ENCODE data around the gene C20orf141.
"Not testable (repeated sequence)": the region's sequence is repeated elsewhere in the genome, so short reads cannot be mapped to it uniquely, and the experiment has no call there.

C20orf141 gene

GRCh38 chr20:2816583-2817340 lies 2.0 kb downstream of the C20orf141 start:
- no peak overlapping the region for H3K27ac ChIP-seq (ENCODE audit: low read depth, low read length)
- no peaks in the 10 kb centered on the region for H3K36me3 ChIP-seq (ENCODE audit: control insufficient read depth, insufficient read depth, low read length)
- no peaks in the 10 kb centered on the region for H3K4me1 ChIP-seq (ENCODE audit: control insufficient read depth, insufficient read depth, low read length)
- no peak overlapping the region for H3K4me3 ChIP-seq (ENCODE audit: low read length)
- H3K9ac ChIP-seq (ENCODE audit: low read length), result no peak overlapping the region
- H3K27me3 ChIP-seq (ENCODE audit: control insufficient read depth, insufficient read depth, low read length), result peaks cover 14% of the 10 kb centered on the region

GRCh38 chr20:2817341-2817726 lies 2.5 kb downstream of the C20orf141 start:
- Histone ChIP-seq H3K27ac (ENCODE audit: low read depth, low read length) (no peak overlapping the region), H3K27me3 (ENCODE audit: control insufficient read depth, insufficient read depth, low read length) (peaks cover 14% of the 10 kb centered on the region), H3K4me3 (ENCODE audit: low read length) (no peak overlapping the region), H3K36me3 (ENCODE audit: control insufficient read depth, insufficient read depth, low read length) (no peaks in the 10 kb centered on the region), H3K9ac (ENCODE audit: low read length) (no peak overlapping the region), H3K4me1 (ENCODE audit: control insufficient read depth, insufficient read depth, low read length) (no peaks in the 10 kb centered on the region)

- Histone ChIP-seq H3K27ac (ENCODE audit: low read depth, low read length) (no peak overlapping the region), H3K27me3 (ENCODE audit: control insufficient read depth, insufficient read depth, low read length) (peaks cover 14% of the 10 kb centered on the region)
Observed at GRCh38 chr20:2817891-2818595, 3.3 kb downstream of the C20orf141 start.

GRCh38 chr20:2820084-2820895 lies 5.5 kb downstream of the C20orf141 start:
- no peak overlapping the region for H3K9ac ChIP-seq (ENCODE audit: low read length)
- no peak overlapping the region for H3K27ac ChIP-seq (ENCODE audit: low read depth, low read length)
- H3K4me3 ChIP-seq (ENCODE audit: low read length), result no peak overlapping the region
- H3K36me3 ChIP-seq (ENCODE audit: control insufficient read depth, insufficient read depth, low read length), result no peaks in the 10 kb centered on the region
- no peaks in the 10 kb centered on the region for H3K4me1 ChIP-seq (ENCODE audit: control insufficient read depth, insufficient read depth, low read length)
- peaks cover 14% of the 10 kb centered on the region for H3K27me3 ChIP-seq (ENCODE audit: control insufficient read depth, insufficient read depth, low read length)

More at GRCh38 chr20:2817891-2818595, 3.3 kb downstream of the C20orf141 start:
- Histone ChIP-seq H3K4me1 (ENCODE audit: control insufficient read depth, insufficient read depth, low read length) (no peaks in the 10 kb centered on the region), H3K9ac (ENCODE audit: low read length) (no peak overlapping the region), H3K36me3 (ENCODE audit: control insufficient read depth, insufficient read depth, low read length) (no peaks in the 10 kb centered on the region), H3K4me3 (ENCODE audit: low read length) (no peak overlapping the region)

- no peaks in the 10 kb centered on the region for H3K4me1 ChIP-seq (ENCODE audit: control insufficient read depth, insufficient read depth, low read length)
- peaks cover 14% of the 10 kb centered on the region for H3K27me3 ChIP-seq (ENCODE audit: control insufficient read depth, insufficient read depth, low read length)
- no peak overlapping the region for H3K27ac ChIP-seq (ENCODE audit: low read depth, low read length)
- H3K4me3 ChIP-seq (ENCODE audit: low read length), result no peak overlapping the region
- no peaks in the 10 kb centered on the region for H3K36me3 ChIP-seq (ENCODE audit: control insufficient read depth, insufficient read depth, low read length)
- H3K9ac ChIP-seq (ENCODE audit: low read length), result no peak overlapping the region
Observed at GRCh38 chr20:2820896-2821869, 6.4 kb downstream of the C20orf141 start.

GRCh38 chr20:2822073-2822472 lies 7.3 kb downstream of the C20orf141 start:
- no peak overlapping the region for H3K4me3 ChIP-seq (ENCODE audit: low read length)
- H3K36me3 ChIP-seq (ENCODE audit: control insufficient read depth, insufficient read depth, low read length), result no peaks in the 10 kb centered on the region

GRCh38 chr20:2825761-2826160 lies 11.0 kb downstream of the C20orf141 start:
- no peak overlapping the region for H3K4me3 ChIP-seq (ENCODE audit: low read length)
- no peaks in the 10 kb centered on the region for H3K4me1 ChIP-seq (ENCODE audit: control insufficient read depth, insufficient read depth, low read length)
- no peak overlapping the region for H3K9ac ChIP-seq (ENCODE audit: low read length)
- H3K27ac ChIP-seq (ENCODE audit: low read depth, low read length), result no peak overlapping the region
- peaks cover 6% of the 10 kb centered on the region for H3K27me3 ChIP-seq (ENCODE audit: control insufficient read depth, insufficient read depth, low read length)
- no peaks in the 10 kb centered on the region for H3K36me3 ChIP-seq (ENCODE audit: control insufficient read depth, insufficient read depth, low read length)

More at GRCh38 chr20:2822073-2822472, 7.3 kb downstream of the C20orf141 start:
- Histone ChIP-seq H3K9ac (ENCODE audit: low read length) (no peak overlapping the region), H3K27me3 (ENCODE audit: control insufficient read depth, insufficient read depth, low read length) (peaks cover 14% of the 10 kb centered on the region), H3K4me1 (ENCODE audit: control insufficient read depth, insufficient read depth, low read length) (no peaks in the 10 kb centered on the region), H3K27ac (ENCODE audit: low read depth, low read length) (no peak overlapping the region)

GRCh38 chr20:2826655-2827054 lies 11.9 kb downstream of the C20orf141 start:
- H3K36me3 ChIP-seq (ENCODE audit: control insufficient read depth, insufficient read depth, low read length), result no peaks in the 10 kb centered on the region
- no peaks in the 10 kb centered on the region for H3K4me1 ChIP-seq (ENCODE audit: control insufficient read depth, insufficient read depth, low read length)
- H3K9ac ChIP-seq (ENCODE audit: low read length), result no peak overlapping the region
- no peaks in the 10 kb centered on the region for H3K27me3 ChIP-seq (ENCODE audit: control insufficient read depth, insufficient read depth, low read length)
- H3K4me3 ChIP-seq (ENCODE audit: low read length), result no peak overlapping the region
- no peak overlapping the region for H3K27ac ChIP-seq (ENCODE audit: low read depth, low read length)

- Histone ChIP-seq H3K27me3 (ENCODE audit: control insufficient read depth, insufficient read depth, low read length) (no peaks in the 10 kb centered on the region), H3K27ac (ENCODE audit: low read depth, low read length) (no peak overlapping the region), H3K9ac (ENCODE audit: low read length) (no peak overlapping the region), H3K4me3 (ENCODE audit: low read length) (no peak overlapping the region), H3K36me3 (ENCODE audit: control insufficient read depth, insufficient read depth, low read length) (no peaks in the 10 kb centered on the region), H3K4me1 (ENCODE audit: control insufficient read depth, insufficient read depth, low read length) (no peaks in the 10 kb centered on the region)
Observed at GRCh38 chr20:2829376-2829775, 14.6 kb downstream of the C20orf141 start.

- not testable (repeated sequence) for H3K4me3 ChIP-seq (ENCODE audit: low read length); H3K9ac ChIP-seq (ENCODE audit: low read length); H3K27me3 ChIP-seq (ENCODE audit: control insufficient read depth, insufficient read depth, low read length); H3K27ac ChIP-seq (ENCODE audit: low read depth, low read length); H3K36me3 ChIP-seq (ENCODE audit: control insufficient read depth, insufficient read depth, low read length); H3K4me1 ChIP-seq (ENCODE audit: control insufficient read depth, insufficient read depth, low read length)
Observed at GRCh38 chr20:2831206-2831605, 16.4 kb downstream of the C20orf141 start.

- Histone ChIP-seq H3K36me3 (ENCODE audit: control insufficient read depth, insufficient read depth, low read length) (no peaks in the 10 kb centered on the region), H3K27me3 (ENCODE audit: control insufficient read depth, insufficient read depth, low read length) (no peaks in the 10 kb centered on the region), H3K4me1 (ENCODE audit: control insufficient read depth, insufficient read depth, low read length) (no peaks in the 10 kb centered on the region), H3K9ac (ENCODE audit: low read length) (no peak overlapping the region), H3K4me3 (ENCODE audit: low read length) (no peak overlapping the region), H3K27ac (ENCODE audit: low read depth, low read length) (no peak overlapping the region)
Observed at GRCh38 chr20:2833761-2834160, 19.0 kb downstream of the C20orf141 start.
